LNCaP clone FGC (cell line): ENCODE results near the gene RFC4.

Source experiments
- DNase-seq: peaks from one replicate; pipeline ENCODE4 v3.0.0-alpha.2; 2011; ENCODE audit warnings: low read depth
- H3K4me3 ChIP-seq: 2 replicates; pipeline ENCODE4 v1.5.1; 2011; ENCODE audit warnings: mild to moderate bottlenecking, low read depth, low read length, control low read depth
- TF ChIP-seq, protein P1 (sequence below): IDR thresholded peaks from 2 replicates; pipeline ENCODE4 v1.5.1; 2012; ENCODE audit warnings: mild to moderate bottlenecking; ENCODE audit not compliant: control insufficient read depth, insufficient read depth; ENCODE audit errors: extremely low read depth

Gene RFC4

DNA sequence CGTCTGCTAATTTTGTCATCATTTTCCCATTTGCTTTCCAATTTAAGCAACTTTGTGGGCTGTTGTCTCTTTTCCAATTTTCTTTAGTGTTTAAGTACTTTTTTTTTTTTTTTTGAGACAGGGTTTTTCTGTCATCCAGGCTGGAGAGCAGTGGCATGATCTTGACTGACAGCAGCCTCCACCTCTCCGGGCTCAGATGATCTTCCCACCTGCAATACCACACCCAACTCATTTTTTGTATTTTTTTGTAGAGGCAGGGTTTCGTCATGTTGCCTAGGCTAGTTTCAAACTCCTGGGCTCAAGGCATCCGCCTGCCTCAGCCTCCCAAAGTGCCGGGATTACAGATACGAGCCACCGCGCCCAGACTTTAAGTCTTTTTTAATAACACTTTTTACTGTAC, 49.1 kb downstream of the RFC4 start:
- H3K4me3 ChIP-seq = no peak overlapping the region
- TF ChIP-seq, protein P1, sequence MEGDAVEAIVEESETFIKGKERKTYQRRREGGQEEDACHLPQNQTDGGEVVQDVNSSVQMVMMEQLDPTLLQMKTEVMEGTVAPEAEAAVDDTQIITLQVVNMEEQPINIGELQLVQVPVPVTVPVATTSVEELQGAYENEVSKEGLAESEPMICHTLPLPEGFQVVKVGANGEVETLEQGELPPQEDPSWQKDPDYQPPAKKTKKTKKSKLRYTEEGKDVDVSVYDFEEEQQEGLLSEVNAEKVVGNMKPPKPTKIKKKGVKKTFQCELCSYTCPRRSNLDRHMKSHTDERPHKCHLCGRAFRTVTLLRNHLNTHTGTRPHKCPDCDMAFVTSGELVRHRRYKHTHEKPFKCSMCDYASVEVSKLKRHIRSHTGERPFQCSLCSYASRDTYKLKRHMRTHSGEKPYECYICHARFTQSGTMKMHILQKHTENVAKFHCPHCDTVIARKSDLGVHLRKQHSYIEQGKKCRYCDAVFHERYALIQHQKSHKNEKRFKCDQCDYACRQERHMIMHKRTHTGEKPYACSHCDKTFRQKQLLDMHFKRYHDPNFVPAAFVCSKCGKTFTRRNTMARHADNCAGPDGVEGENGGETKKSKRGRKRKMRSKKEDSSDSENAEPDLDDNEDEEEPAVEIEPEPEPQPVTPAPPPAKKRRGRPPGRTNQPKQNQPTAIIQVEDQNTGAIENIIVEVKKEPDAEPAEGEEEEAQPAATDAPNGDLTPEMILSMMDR = no peak
- no peak for DNase-seq

DNA sequence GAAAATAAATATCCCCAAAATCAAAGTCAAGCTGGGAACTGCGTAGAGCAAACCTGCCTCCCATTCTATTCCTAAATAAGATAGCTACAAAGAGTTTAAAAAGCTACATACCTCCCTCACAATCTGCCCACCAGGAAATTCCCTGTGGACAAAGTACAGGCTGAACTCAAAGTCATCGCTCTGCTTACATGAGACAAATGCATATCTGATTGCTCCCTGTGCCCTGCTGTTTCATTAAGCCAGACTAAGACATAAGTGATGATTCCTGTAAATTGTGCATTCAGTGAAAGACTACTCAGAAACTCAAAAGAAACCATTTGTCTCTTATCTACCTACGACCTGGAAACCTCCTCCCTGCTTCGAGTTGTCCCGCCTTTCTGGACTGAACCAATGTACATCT, 51.4 kb downstream of the RFC4 start:
- TF ChIP-seq, protein P1 = no peak
- H3K4me3 ChIP-seq = no peak overlapping the region
- no peak for DNase-seq

DNA sequence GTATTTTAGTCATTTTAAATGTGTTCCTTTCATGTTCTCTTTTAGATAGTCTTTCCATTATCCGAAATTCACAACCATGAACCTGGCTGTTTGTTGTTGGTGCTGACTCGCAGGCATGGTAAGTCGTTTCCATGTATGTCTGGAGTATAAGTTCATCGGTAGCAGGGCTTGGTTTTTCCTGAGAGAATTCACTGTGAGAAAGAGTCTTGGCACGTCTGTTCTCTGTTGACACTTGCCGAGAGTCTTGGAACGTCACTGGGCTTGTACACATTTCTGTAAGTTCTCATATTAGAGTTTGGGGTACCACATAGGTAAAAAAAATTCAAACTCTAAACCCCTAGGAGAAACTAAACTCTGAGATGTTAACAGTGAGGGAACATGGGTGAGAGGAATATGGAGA, 52.3 kb downstream of the RFC4 start:
- TF ChIP-seq, protein P1 = no peak
- DNase-seq = no peak

DNA sequence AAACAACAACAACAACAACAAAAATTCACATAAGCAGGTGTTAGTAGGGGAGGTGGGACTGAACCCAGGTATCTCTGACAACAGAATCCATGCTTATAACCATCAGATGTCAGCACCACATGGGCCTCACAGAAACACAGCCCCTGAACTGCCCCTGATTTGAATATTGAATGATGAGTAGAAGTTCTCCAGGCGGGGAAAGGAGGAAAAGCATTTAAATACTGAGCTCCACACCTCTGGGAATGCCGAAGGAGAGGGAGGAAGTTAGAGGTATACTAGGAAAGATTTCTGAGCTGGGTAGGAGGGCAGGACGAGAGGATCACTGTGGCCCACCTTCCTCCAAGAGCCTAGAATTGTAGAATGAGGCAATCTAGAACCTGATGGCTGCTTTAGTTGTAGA, 54.8 kb downstream of the RFC4 start:
- DNase-seq = no peak
- TF ChIP-seq, protein P1 = no peak
- no peak overlapping the region for H3K4me3 ChIP-seq

More for the DNA sequence above, 52.3 kb downstream of the RFC4 start:
- H3K4me3 ChIP-seq = no peak overlapping the region

DNA sequence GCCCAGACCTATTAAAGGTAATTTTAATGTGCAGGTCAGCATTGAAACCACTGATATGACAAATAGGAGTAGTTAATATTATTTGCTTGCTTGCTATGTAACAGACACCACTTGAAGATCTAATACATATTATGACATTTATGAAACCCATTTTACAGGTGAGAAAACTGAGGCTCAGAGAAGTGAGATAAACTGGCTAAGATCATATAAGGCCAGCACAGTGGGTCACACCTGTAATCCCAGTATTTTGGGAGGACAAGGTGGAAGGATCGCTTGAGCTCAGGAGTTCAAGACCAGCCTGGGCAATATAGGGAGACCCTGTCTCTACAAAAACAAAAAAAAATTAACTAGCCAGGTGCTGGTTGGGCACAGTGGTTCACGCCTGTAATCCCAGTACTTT, 56.0 kb downstream of the RFC4 start:
- TF ChIP-seq, protein P1 = no peak
- H3K4me3 ChIP-seq = no peak overlapping the region
- DNase-seq = no peak

DNA sequence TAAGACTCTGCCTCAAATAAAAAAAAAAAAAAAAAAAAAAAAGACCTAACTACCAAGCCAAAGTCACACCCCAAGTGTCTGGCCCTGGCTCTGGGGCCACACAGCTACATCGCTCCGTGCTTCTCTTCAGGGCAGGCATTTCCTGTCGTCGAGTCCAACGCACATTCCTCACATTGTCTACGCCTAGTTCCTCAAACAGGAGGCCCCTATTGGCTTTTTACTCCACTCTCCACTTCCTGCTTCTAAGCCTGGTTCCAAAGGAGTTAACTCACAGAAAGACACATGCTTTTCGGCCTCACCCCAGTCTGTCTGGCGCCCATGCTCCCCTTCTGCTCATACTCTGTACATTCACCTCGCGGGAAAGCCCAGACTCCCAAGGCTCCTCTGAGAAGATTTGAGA, 60.3 kb downstream of the RFC4 start:
- TF ChIP-seq, protein P1 = no peak
- no peak for DNase-seq
- H3K4me3 ChIP-seq = no peak overlapping the region

DNA sequence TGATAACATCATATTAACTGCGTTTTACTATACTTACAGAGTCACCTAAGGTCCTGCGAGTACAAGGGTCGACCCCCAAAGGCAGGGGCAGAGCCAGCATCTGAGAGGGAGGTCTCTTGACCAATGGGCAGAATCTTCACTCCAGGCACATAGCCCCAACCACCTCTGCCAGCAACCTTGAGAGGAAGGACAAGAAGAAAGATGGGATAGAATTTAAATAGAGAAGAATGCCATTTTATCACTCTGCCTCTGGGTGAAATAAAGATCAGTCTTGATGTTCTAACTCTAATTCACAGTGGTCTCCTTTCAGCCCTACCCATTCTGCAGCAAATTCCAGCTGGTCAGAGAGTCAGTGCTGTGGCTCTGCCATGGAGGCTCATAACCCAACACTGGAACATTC, 62.6 kb downstream of the RFC4 start:
- H3K4me3 ChIP-seq = no peak overlapping the region
- TF ChIP-seq, protein P1 = no peak
- DNase-seq = peak; percentile 37
